ENCODE measurements around the gene KLHL35. TPM values are rescaled to one million over a fixed set of nuclear protein-coding genes. Genes with fewer than 3 reads are reported as not detected.

The KLHL35 gene
- total RNA-seq, 4 donors from 2014 or later = 2.5 TPM; not detected in 3

DNA sequence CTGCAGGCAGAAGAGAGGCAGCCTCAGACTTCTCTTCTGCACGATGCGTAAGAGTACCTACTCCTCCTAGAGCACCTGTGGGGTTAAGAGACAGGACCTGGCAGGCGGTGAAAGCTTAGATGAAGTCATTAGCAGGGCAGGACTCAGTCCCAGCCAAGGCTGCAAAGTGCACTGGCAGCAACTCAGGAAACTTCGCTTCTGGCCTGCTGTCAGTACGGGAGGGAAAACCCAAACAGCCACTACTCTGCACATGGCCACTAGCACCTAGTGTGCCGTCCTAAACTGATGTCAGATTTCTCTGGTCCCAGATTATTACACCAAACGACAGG, 8.8 kb upstream of the KLHL35 start:
- Histone ChIP-seq H3K36me3 (no peaks in the 10 kb centered on the region), H3K4me1 (no peaks in the 10 kb centered on the region), H3K4me3 (no peak overlapping the region), H3K27ac (no peak overlapping the region), H3K9me3 (no peaks in the 10 kb centered on the region), H3K27me3 (no peaks in the 10 kb centered on the region)
- TF ChIP-seq, protein P1, sequence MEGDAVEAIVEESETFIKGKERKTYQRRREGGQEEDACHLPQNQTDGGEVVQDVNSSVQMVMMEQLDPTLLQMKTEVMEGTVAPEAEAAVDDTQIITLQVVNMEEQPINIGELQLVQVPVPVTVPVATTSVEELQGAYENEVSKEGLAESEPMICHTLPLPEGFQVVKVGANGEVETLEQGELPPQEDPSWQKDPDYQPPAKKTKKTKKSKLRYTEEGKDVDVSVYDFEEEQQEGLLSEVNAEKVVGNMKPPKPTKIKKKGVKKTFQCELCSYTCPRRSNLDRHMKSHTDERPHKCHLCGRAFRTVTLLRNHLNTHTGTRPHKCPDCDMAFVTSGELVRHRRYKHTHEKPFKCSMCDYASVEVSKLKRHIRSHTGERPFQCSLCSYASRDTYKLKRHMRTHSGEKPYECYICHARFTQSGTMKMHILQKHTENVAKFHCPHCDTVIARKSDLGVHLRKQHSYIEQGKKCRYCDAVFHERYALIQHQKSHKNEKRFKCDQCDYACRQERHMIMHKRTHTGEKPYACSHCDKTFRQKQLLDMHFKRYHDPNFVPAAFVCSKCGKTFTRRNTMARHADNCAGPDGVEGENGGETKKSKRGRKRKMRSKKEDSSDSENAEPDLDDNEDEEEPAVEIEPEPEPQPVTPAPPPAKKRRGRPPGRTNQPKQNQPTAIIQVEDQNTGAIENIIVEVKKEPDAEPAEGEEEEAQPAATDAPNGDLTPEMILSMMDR (IDR thresholded peaks at IDR 0.05) = no peak
- no peak for TF ChIP-seq POLR2A (IDR thresholded peaks at IDR 0.05)
- no peak for DNase-seq
- intact Hi-C loops (cut with DNase I; ENCODE audit: low total_unique reads) = no loop called here

DNA sequence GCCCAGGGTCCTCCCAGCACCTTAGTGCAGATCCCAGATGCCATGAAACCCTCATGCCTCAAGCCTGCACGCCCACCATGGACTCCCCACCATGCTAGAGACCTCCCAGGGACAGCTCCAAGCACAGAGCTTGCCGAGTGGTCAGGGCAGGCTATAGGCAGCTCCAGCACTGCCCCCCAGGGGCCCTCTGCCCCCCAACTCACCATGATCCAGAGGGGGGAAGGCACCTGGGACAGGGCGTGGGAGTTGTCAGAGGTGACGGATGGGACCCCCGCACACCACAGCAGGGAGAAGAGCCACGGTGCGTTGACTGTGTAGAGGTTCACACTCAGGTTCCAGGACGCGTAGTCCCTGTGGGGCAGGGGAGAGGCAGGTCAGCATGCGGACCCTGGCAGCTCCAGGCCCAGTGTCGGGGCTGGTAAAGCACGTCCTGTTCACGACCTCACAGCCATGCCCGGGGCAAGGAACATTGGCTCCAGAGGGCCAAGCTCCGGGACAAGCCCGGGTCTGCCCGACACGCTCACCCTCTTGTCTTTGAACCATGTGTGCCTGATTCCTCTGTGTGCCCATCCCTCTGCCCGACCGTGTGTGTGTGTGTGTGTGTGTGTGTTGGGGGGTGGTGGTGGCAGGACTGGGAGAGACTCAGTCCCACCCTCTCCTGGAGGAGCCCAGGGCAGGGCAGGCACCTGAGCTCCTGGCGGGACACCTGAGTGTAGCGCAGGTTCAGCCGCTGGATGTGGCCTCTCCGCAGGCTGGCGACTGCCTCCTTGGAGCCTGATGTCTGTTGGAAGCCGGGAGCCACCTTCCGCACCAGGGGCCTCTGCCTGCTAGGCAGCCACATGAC, 8.2 kb upstream of the KLHL35 start:
- no peaks in the 10 kb centered on the region for H3K36me3 ChIP-seq
- no peaks in the 10 kb centered on the region for H3K27me3 ChIP-seq
- TF ChIP-seq, protein P1 (IDR thresholded peaks at IDR 0.05) = no peak
- no peak for TF ChIP-seq POLR2A (IDR thresholded peaks at IDR 0.05)
- no peaks in the 10 kb centered on the region for H3K9me3 ChIP-seq
- intact Hi-C loops (cut with DNase I; ENCODE audit: low total_unique reads) = no loop called here
- H3K27ac ChIP-seq = no peak overlapping the region
- no peaks in the 10 kb centered on the region for H3K4me1 ChIP-seq
- DNase-seq = no peak
- no peak overlapping the region for H3K4me3 ChIP-seq

DNA sequence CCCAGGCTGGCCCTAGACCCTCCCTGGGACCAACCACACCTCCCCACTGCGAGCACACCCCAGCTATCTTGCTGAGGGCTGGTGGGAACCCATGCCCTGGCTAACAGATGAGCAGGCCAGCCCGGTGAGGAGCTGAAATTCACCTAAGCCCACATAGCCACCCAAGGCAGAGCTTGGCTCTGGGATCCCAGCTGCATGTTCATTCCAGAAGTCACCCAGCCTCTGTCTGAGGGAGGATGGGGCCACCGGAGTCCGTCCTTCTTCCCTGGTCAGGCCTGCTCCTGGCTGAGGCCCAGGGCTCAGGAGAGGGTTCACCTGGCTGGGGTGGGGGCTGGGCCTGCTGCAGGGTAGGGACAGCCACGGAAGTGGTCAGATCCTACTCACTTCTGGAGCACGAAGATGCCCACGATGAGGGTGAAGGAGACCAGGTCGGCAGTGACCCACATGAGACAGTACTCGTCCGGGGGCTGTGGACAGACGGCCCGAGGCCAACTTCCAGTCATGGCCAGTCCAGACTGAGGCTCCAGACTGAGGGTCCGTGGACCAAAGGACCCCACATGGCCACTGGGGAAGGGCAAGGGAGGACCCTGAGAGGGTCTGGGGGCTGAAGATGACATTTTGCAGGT, 6.6 kb upstream of the KLHL35 start:
- H3K36me3 ChIP-seq = no peaks in the 10 kb centered on the region

DNA sequence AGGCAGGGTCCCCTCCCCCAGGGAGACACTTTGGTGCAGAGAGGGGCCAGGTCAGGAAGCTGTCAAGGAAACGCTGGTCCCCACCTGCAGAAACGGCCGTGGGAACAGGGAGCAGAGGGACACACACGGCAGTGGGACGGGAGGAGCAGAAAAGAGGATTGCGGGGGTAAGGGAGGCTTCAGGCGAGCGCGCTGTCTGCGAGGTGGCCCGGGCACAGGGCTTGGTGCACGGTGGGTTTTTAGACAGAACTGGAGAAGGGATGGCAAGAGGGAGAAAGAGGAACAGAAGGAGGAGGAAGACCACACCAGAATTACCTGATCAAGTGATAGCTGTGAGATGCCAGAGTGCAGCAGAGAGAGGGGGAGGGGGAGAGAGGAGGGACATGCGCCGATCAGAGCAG, 6.0 kb upstream of the KLHL35 start:
- Histone ChIP-seq H3K27me3 (no peaks in the 10 kb centered on the region), H3K27ac (no peak overlapping the region), H3K9me3 (no peaks in the 10 kb centered on the region), H3K4me1 (no peaks in the 10 kb centered on the region), H3K36me3 (no peaks in the 10 kb centered on the region), H3K4me3 (no peak overlapping the region)
- DNase-seq = no peak
- intact Hi-C loops (cut with DNase I; ENCODE audit: low total_unique reads) = no loop called here
- TF ChIP-seq POLR2A (IDR thresholded peaks at IDR 0.05) = no peak
- TF ChIP-seq, protein P1 (IDR thresholded peaks at IDR 0.05) = no peak

More for the DNA sequence above, 6.6 kb upstream of the KLHL35 start:
- no peak overlapping the region for H3K27ac ChIP-seq
- no peaks in the 10 kb centered on the region for H3K9me3 ChIP-seq
- DNase-seq = no peak
- no peaks in the 10 kb centered on the region for H3K4me1 ChIP-seq
- TF ChIP-seq, protein P1 (IDR thresholded peaks at IDR 0.05) = no peak
- no peak for TF ChIP-seq POLR2A (IDR thresholded peaks at IDR 0.05)
- intact Hi-C loops (cut with DNase I; ENCODE audit: low total_unique reads) = no loop called here
- H3K27me3 ChIP-seq = no peaks in the 10 kb centered on the region
- no peak overlapping the region for H3K4me3 ChIP-seq

DNA sequence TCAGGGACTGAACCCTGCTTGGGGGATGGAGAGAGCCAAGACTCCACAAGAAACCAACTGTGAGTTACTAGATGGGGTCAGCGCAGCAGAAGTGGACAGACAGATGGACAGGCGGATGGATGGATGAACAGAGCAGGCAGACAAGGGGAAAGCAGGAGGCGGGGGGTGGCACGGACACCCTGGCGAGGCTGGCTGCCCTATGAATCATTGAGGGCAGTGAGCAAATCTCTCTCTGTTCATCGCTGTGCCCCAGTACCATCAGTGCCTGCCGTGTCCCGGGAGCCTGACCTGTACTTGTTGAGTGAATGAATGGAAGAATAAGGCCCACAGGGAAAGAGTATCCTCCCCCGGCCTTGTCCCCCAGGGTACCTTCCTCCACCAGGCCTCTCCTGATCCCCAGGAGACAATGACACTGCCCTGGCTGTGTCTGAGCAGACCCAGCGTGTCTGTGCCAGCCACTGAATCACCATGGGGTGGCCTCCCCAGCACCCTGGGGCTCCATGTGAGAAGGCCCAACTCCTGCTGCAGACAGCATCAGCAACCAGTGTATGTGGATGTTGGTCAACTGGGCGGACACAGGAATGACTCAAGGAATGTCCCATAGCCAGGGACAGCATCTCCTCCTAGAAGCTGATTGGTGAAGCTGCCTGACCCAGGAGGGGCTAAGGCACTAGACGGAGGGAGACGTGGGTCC, 5.1 kb upstream of the KLHL35 start:
- H3K36me3 ChIP-seq = no peaks in the 10 kb centered on the region
- DNase-seq = no peak
- H3K27ac ChIP-seq = no peak overlapping the region
- TF ChIP-seq, protein P1 (IDR thresholded peaks at IDR 0.05) = no peak
- TF ChIP-seq POLR2A (IDR thresholded peaks at IDR 0.05) = no peak
- H3K4me1 ChIP-seq = no peaks in the 10 kb centered on the region
- H3K27me3 ChIP-seq = no peaks in the 10 kb centered on the region
- intact Hi-C loops (cut with DNase I; ENCODE audit: low total_unique reads) = no loop called here
- no peaks in the 10 kb centered on the region for H3K9me3 ChIP-seq
- H3K4me3 ChIP-seq = no peak overlapping the region

Data from uterus (tissue), 4 donors.